ENCODE data around the gene NREP. TPM values are rescaled to one million over a fixed set of nuclear protein-coding genes. Genes with fewer than 3 reads are reported as not detected.

The NREP gene
- total RNA-seq, 5 donors from 2014 or later (not counting 1 experiment from before 2014, with no cell fraction given), result 2.1 to 9.0 (median 4.6) TPM

DNA sequence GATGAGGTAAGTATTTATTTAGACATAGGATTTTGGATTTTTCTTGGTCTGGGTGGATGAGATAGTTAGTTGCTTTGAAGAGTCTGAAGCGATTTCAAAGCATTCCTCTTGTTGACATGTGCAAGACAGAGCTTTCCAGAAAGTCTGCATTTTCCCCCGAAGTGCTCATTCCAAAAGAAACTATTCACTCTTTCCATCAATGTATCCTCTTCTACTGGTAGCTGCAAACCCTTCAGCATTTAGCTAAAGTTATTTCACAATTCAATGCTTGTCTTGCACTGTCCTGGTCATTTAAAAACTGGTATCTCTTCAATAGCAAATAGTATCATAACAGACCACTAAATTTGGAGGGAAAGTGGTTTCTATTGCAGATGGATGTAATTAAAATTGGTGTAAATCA lies 13.0 kb downstream of the NREP start:
- peaks cover 4 to 21% of the 10 kb centered on the region in 2 experiments for H3K4me1 ChIP-seq (ENCODE audit: control insufficient read depth in 1 of 2, extremely low read depth in 1 of 2, insufficient read depth in 2 of 2, low read length in 2 of 2)
- 100% methylated on average over 1 of the region's 2 CpGs for WGBS (ENCODE audit: insufficient coverage)
- H3K36me3 ChIP-seq (ENCODE audit: control insufficient read depth in 2 of 2, extremely low read depth in 1 of 2, insufficient read depth in 1 of 2, low read length in 1 of 2), result no peaks in the 10 kb centered on the region
- ATAC-seq (replicated peaks in 1 of 4) (no peak), DNase-seq (no peak)
- H3K4me3 ChIP-seq (ENCODE audit: control insufficient read depth in 1 of 2, extremely low read depth in 1 of 2, low read length in 1 of 2), result no peak overlapping the region
- H3K27me3 ChIP-seq (replicated peaks in 1 of 2; ENCODE audit: control insufficient read depth in 2 of 2, extremely low read depth in 1 of 2, insufficient read depth in 2 of 2, low read length in 1 of 2), result no peaks in the 10 kb centered on the region
- POLR2A ChIA-PET, result no interaction called here
- Mint-ChIP-seq H3K27me3 (peaks cover 0 to 5% of the 10 kb centered on the region in 2 donors), H3K4me1 (peaks cover 4 to 15% (median 13%) of the 10 kb centered on the region in 3 donors), H3K9me3 (no peaks in the 10 kb centered on the region), H3K4me3 (no peak overlapping the region), H3K27ac (no peak overlapping the region), H3K36me3 (no peaks in the 10 kb centered on the region)
- CTCF ChIA-PET, result no interaction called here
- no peaks in the 10 kb centered on the region for H3K9me3 ChIP-seq
- no peak overlapping the region for H3K27ac ChIP-seq (ENCODE audit: low read length)

DNA sequence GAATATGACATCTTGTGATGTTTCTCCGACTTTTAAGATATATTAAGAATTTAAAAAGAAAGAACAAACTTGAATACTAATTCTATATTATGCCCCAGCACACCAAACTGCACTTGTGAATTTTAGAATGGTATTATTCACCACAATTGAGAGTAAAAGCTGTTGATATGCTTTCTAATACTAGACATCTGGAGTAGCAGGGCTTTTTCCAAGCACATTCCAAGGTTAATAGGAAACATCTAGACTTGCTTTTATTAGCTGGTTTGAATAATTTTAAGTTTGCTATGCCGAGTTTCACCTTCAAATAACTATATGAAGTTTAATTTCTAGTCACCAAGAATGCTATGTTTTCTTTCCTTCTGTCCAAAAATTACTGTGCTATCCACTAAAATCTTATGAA lies 13.5 kb downstream of the NREP start:
- Histone ChIP-seq H3K27me3 (replicated peaks in 1 of 2; ENCODE audit: control insufficient read depth in 2 of 2, extremely low read depth in 1 of 2, insufficient read depth in 2 of 2, low read length in 1 of 2) (no peaks in the 10 kb centered on the region), H3K9me3 (no peaks in the 10 kb centered on the region), H3K27ac (ENCODE audit: low read length) (no peak overlapping the region), H3K36me3 (ENCODE audit: control insufficient read depth in 2 of 2, extremely low read depth in 1 of 2, insufficient read depth in 1 of 2, low read length in 1 of 2) (no peaks in the 10 kb centered on the region), H3K4me3 (ENCODE audit: control insufficient read depth in 1 of 2, extremely low read depth in 1 of 2, low read length in 1 of 2) (no peak overlapping the region), H3K4me1 (ENCODE audit: control insufficient read depth in 1 of 2, extremely low read depth in 1 of 2, insufficient read depth in 2 of 2, low read length in 2 of 2) (peaks cover 4 to 21% of the 10 kb centered on the region in 2 experiments)
- Mint-ChIP-seq H3K36me3 (no peaks in the 10 kb centered on the region), H3K27ac (no peak overlapping the region), H3K4me1 (peaks cover 4 to 15% (median 13%) of the 10 kb centered on the region in 3 donors), H3K9me3 (no peaks in the 10 kb centered on the region), H3K4me3 (no peak overlapping the region), H3K27me3 (peaks cover 0 to 5% of the 10 kb centered on the region in 2 donors)
- ChIA-PET CTCF (no interaction called here), POLR2A (no interaction called here)
- no peak for ATAC-seq (replicated peaks in 1 of 4)
- DNase-seq, result no peak
- WGBS (ENCODE audit: insufficient coverage), result no CpG with 5 or more reads among the region's 2 CpGs

DNA sequence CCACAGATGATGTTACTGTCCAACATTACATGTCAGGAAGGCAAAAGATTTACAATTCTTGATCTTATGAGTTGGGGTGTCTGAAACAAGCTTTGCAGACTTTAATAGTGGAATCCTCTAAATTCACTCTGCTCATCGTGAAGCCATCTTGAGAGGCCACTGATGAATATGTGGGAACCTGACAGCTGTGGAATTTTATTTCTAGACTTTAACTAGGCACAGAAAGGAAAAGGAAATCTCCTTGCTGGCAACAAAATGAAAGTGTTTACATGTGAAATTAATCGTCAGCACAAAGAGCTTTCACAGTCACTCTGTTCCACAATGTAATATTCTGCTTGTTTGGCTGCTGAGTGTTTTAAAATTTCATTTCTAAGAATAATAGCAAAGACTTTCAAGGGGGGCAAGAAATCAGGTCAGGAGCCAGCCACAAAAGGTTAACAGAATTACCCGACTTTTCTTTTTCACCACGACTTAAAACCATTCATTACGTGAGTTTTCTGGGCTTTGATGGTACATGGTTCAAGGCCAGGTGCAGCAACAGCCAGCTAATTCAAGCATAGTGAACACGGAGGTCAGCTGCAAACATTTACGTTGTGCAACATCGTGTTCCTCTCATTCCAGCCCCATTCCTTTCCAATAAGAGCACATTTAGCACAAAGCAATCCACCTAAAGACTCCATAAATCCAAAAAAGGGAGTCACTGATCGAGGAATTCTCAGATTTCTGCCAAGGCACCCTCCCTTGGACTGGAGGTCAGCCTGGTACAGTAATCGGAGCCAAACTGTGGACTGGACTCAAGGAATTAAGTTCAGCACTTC lies 14.6 kb downstream of the NREP start:
- Mint-ChIP-seq H3K27ac (no peak overlapping the region), H3K36me3 (no peaks in the 10 kb centered on the region), H3K4me3 (peak overlapping the region in 2 of 3 donors; percentile 38 to 59), H3K27me3 (peaks cover 0 to 5% of the 10 kb centered on the region in 2 donors), H3K9me3 (no peaks in the 10 kb centered on the region), H3K4me1 (peaks cover 4 to 15% (median 13%) of the 10 kb centered on the region in 3 donors)
- ChIA-PET CTCF (no interaction called here), POLR2A (no interaction called here)
- no peak overlapping the region for H3K27ac ChIP-seq (ENCODE audit: low read length)
- H3K4me3 ChIP-seq (ENCODE audit: control insufficient read depth in 1 of 2, extremely low read depth in 1 of 2, low read length in 1 of 2), result peak overlapping the region in 1 of 2 donors; percentile 33
- DNase-seq, result no peak
- WGBS (ENCODE audit: insufficient coverage), result 46% methylated on average over 8 of the region's 10 CpGs
- H3K36me3 ChIP-seq (ENCODE audit: control insufficient read depth in 2 of 2, extremely low read depth in 1 of 2, insufficient read depth in 1 of 2, low read length in 1 of 2), result no peaks in the 10 kb centered on the region
- no peak for ATAC-seq (replicated peaks in 1 of 4)
- H3K27me3 ChIP-seq (replicated peaks in 1 of 2; ENCODE audit: control insufficient read depth in 2 of 2, extremely low read depth in 1 of 2, insufficient read depth in 2 of 2, low read length in 1 of 2), result no peaks in the 10 kb centered on the region
- H3K9me3 ChIP-seq, result no peaks in the 10 kb centered on the region
- peaks cover 4 to 21% of the 10 kb centered on the region in 2 experiments for H3K4me1 ChIP-seq (ENCODE audit: control insufficient read depth in 1 of 2, extremely low read depth in 1 of 2, insufficient read depth in 2 of 2, low read length in 2 of 2)

DNA sequence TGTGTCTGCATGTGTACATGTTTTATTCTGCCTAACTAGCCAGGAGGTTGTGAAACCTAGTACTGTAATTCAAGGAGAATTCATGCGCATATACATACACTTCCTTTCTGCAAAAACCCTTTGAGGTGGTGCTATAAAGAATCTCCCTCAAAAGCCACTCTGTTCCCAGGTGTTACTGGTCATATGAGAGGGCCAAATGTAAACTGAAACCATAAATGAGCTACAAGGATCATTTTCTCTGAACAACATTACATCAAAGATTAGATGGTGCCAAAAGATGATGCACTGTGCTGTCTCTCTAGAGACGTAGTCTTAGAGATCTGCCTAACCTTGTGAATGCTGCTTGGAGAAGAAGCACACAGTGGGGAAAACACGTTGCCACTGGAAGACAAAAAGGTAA lies 15.7 kb downstream of the NREP start:
- H3K4me3 Mint-ChIP-seq, result peak overlapping the region in 1 of 3 donors; percentile 59
- POLR2A ChIA-PET, result no interaction called here
- no peak for DNase-seq

DNA sequence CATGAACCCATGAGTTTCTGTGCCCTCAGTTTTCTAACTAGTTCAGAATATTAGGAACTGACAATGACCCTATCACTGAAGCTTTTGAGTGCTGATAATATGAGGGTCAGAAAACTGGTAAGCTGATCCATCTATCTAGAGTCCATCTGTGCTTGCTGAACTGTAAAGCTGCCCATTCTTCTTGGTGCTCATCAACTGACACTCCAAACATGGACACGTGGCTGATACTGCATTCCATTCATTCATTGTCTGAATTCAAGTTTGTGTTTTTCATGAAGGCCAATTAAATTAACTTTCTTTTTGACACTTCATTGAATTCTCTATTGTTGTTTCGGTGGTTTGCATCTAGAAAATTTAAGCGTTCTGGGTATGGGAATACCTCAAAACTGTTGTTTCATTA lies 17.6 kb downstream of the NREP start:
- no peak overlapping the region for H3K27ac Mint-ChIP-seq
- CTCF ChIA-PET, result no interaction called here
- Histone ChIP-seq H3K36me3 (ENCODE audit: control insufficient read depth in 2 of 2, extremely low read depth in 1 of 2, insufficient read depth in 1 of 2, low read length in 1 of 2) (no peaks in the 10 kb centered on the region), H3K9me3 (no peaks in the 10 kb centered on the region), H3K4me3 (ENCODE audit: control insufficient read depth in 1 of 2, extremely low read depth in 1 of 2, low read length in 1 of 2) (no peak overlapping the region), H3K27ac (ENCODE audit: low read length) (no peak overlapping the region), H3K4me1 (ENCODE audit: control insufficient read depth in 1 of 2, extremely low read depth in 1 of 2, insufficient read depth in 2 of 2, low read length in 2 of 2) (peaks cover 4 to 24% of the 10 kb centered on the region in 2 experiments), H3K27me3 (replicated peaks in 1 of 2; ENCODE audit: control insufficient read depth in 2 of 2, extremely low read depth in 1 of 2, insufficient read depth in 2 of 2, low read length in 1 of 2) (no peaks in the 10 kb centered on the region)
- H3K9me3 Mint-ChIP-seq, result no peaks in the 10 kb centered on the region
- no peak overlapping the region for H3K4me3 Mint-ChIP-seq
- H3K36me3 Mint-ChIP-seq, result no peaks in the 10 kb centered on the region
- POLR2A ChIA-PET, result no interaction called here
- WGBS (ENCODE audit: insufficient coverage), result 67% methylated on average over 1 of the region's 3 CpGs
- DNase-seq, result no peak
- peaks cover 4 to 15% (median 13%) of the 10 kb centered on the region in 3 donors for H3K4me1 Mint-ChIP-seq
- H3K27me3 Mint-ChIP-seq, result peaks cover 0 to 5% of the 10 kb centered on the region in 2 donors
- ATAC-seq (replicated peaks in 1 of 4), result no peak

More for the DNA sequence above, 15.7 kb downstream of the NREP start:
- Histone ChIP-seq H3K9me3 (no peaks in the 10 kb centered on the region), H3K4me3 (ENCODE audit: control insufficient read depth in 1 of 2, extremely low read depth in 1 of 2, low read length in 1 of 2) (no peak overlapping the region), H3K27me3 (replicated peaks in 1 of 2; ENCODE audit: control insufficient read depth in 2 of 2, extremely low read depth in 1 of 2, insufficient read depth in 2 of 2, low read length in 1 of 2) (no peaks in the 10 kb centered on the region), H3K27ac (ENCODE audit: low read length) (no peak overlapping the region), H3K4me1 (ENCODE audit: control insufficient read depth in 1 of 2, extremely low read depth in 1 of 2, insufficient read depth in 2 of 2, low read length in 2 of 2) (peaks cover 4 to 21% of the 10 kb centered on the region in 2 experiments), H3K36me3 (ENCODE audit: control insufficient read depth in 2 of 2, extremely low read depth in 1 of 2, insufficient read depth in 1 of 2, low read length in 1 of 2) (no peaks in the 10 kb centered on the region)
- H3K27me3 Mint-ChIP-seq, result peaks cover 0 to 5% of the 10 kb centered on the region in 2 donors
- peak in 2 of 4 experiments; percentile 19 to 68 for ATAC-seq (replicated peaks in 1 of 4)
- H3K9me3 Mint-ChIP-seq, result no peaks in the 10 kb centered on the region
- 0% methylated on average over 1 of the region's 3 CpGs for WGBS (ENCODE audit: insufficient coverage)
- no peaks in the 10 kb centered on the region for H3K36me3 Mint-ChIP-seq
- peaks cover 4 to 15% (median 13%) of the 10 kb centered on the region in 3 donors for H3K4me1 Mint-ChIP-seq
- H3K27ac Mint-ChIP-seq, result no peak overlapping the region
- CTCF ChIA-PET, result no interaction called here

DNA sequence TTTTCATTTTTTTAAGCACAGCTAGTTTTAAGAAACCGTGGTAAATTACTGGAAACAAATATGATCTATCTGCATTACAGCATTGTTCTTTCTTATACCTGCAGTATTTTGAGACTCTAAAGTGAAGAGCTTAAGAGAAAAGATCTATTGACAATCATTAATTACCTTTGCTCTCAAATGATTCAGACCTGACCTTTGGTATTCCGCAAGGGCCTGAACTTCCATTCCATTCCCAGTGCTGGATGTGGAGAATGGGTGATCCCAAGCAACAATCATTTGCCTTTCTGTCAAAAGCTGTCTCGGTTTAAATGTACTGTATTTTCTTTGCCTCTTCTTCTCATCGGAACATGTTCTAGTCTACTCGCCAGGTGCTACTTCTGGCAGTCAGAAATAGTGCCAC lies 18.9 kb downstream of the NREP start:
- Mint-ChIP-seq H3K27ac (no peak overlapping the region), H3K36me3 (no peaks in the 10 kb centered on the region)

More for the DNA sequence above, 18.9 kb downstream of the NREP start:
- no peak overlapping the region for H3K4me3 Mint-ChIP-seq
- no peak overlapping the region for H3K4me3 ChIP-seq (ENCODE audit: control insufficient read depth in 1 of 2, extremely low read depth in 1 of 2, low read length in 1 of 2)
- no peaks in the 10 kb centered on the region for H3K9me3 Mint-ChIP-seq
- ATAC-seq (replicated peaks in 1 of 4) (no peak), DNase-seq (no peak)
- ChIA-PET POLR2A (no interaction called here), CTCF (no interaction called here)
- peaks cover 4 to 19% (median 13%) of the 10 kb centered on the region in 3 donors for H3K4me1 Mint-ChIP-seq
- 90% methylated on average over 2 of the region's 5 CpGs for WGBS (ENCODE audit: insufficient coverage)
- H3K27me3 Mint-ChIP-seq, result peaks cover 0 to 3% of the 10 kb centered on the region in 2 donors
- no peaks in the 10 kb centered on the region for H3K9me3 ChIP-seq
- peaks cover 4 to 26% of the 10 kb centered on the region in 2 experiments for H3K4me1 ChIP-seq (ENCODE audit: control insufficient read depth in 1 of 2, extremely low read depth in 1 of 2, insufficient read depth in 2 of 2, low read length in 2 of 2)
- no peaks in the 10 kb centered on the region for H3K36me3 ChIP-seq (ENCODE audit: control insufficient read depth in 2 of 2, extremely low read depth in 1 of 2, insufficient read depth in 1 of 2, low read length in 1 of 2)
- no peak overlapping the region for H3K27ac ChIP-seq (ENCODE audit: low read length)
- no peaks in the 10 kb centered on the region for H3K27me3 ChIP-seq (replicated peaks in 1 of 2; ENCODE audit: control insufficient read depth in 2 of 2, extremely low read depth in 1 of 2, insufficient read depth in 2 of 2, low read length in 1 of 2)
